ENCODE results near the gene TRAPPC3. TPM values are rescaled to one million over a fixed set of nuclear protein-coding genes. Genes with fewer than 3 reads are reported as not detected.

The TRAPPC3 gene
- total and polyA plus RNA-seq, 2 experiments from 2014 or later, result 45.6 to 55.9 TPM

- TF ChIP-seq REST (IDR thresholded peaks at IDR 0.05; ENCODE audit: unreplicated experiment), result no peak
- TF ChIP-seq JUNB (IDR thresholded peaks at IDR 0.05; ENCODE audit: unreplicated experiment), result no peak
- no peak for TF ChIP-seq POLR2AphosphoS5 (IDR thresholded peaks at IDR 0.05; ENCODE audit: low read depth)
- Histone ChIP-seq H3K27me3 (ENCODE audit: insufficient read depth) (peaks cover 20% of the 10 kb centered on the region), H3K79me2 (replicated peaks; ENCODE audit: insufficient read depth) (no peaks in the 10 kb centered on the region), H3K4me1 (ENCODE audit: insufficient read depth) (peaks cover 27% of the 10 kb centered on the region), H3K27ac (ENCODE audit: low read depth) (no peak overlapping the region), H3F3A (replicated peaks; ENCODE audit: low read depth) (0 out of 2 replicates have a peak, but pooled peaks cover 19% of the 10 kb centered on the region), H4K20me1 (replicated peaks; ENCODE audit: insufficient read depth) (peaks cover 8% of the 10 kb centered on the region), H3K9me2 (ENCODE audit: insufficient read depth) (no peaks in the 10 kb centered on the region), H2AFZ (no peak overlapping the region), H3K36me3 (ENCODE audit: insufficient read depth) (no peaks in the 10 kb centered on the region; the same call in 1 of the 2 replicates), H3K4me3 (peak overlapping the region; percentile 55), H3K4me2 (peak overlapping the region; percentile 93)
- H3K27me3 Mint-ChIP-seq (ENCODE audit: insufficient read depth, low read depth, poor library complexity), result peaks cover 10% of the 10 kb centered on the region
- peak overlapping the region; percentile 50; the same call in 1 of the 3 replicates for H3K4me3 Mint-ChIP-seq
- peaks cover 49% of the 10 kb centered on the region for H3K36me3 Mint-ChIP-seq (ENCODE audit: low read depth)
- no peak for ATAC-seq
- H3K9me3 Mint-ChIP-seq, result no peaks in the 10 kb centered on the region
- peak overlapping the region; percentile 27; the same call in 1 of the 2 replicates for H3K27ac Mint-ChIP-seq
- peaks cover 37% of the 10 kb centered on the region for H3K4me1 Mint-ChIP-seq
- DNase-seq (ENCODE audit: low spot score), result peak; percentile 58
Observed at GRCh38 chr1:36175137-36176095, 26.1 kb upstream of the TRAPPC3 start.

- Mint-ChIP-seq H3K36me3 (ENCODE audit: low read depth) (peaks cover 41% of the 10 kb centered on the region), H3K4me3 (no peak overlapping the region), H3K27ac (no peak overlapping the region), H3K27me3 (ENCODE audit: insufficient read depth, low read depth, poor library complexity) (peaks cover 10% of the 10 kb centered on the region), H3K4me1 (peaks cover 32% of the 10 kb centered on the region), H3K9me3 (no peaks in the 10 kb centered on the region)
- Histone ChIP-seq H3K4me1 (ENCODE audit: insufficient read depth) (peaks cover 27% of the 10 kb centered on the region), H3K4me2 (no peak overlapping the region), H2AFZ (no peak overlapping the region), H3K27me3 (ENCODE audit: insufficient read depth) (peaks cover 20% of the 10 kb centered on the region), H3K9me2 (ENCODE audit: insufficient read depth) (no peaks in the 10 kb centered on the region), H4K20me1 (replicated peaks; ENCODE audit: insufficient read depth) (peaks cover 8% of the 10 kb centered on the region), H3F3A (replicated peaks; ENCODE audit: low read depth) (0 out of 2 replicates have a peak, but pooled peaks cover 17% of the 10 kb centered on the region), H3K4me3 (no peak overlapping the region), H3K79me2 (replicated peaks; ENCODE audit: insufficient read depth) (no peaks in the 10 kb centered on the region), H3K27ac (ENCODE audit: low read depth) (no peak overlapping the region), H3K36me3 (ENCODE audit: insufficient read depth) (no peaks in the 10 kb centered on the region; the same call in 1 of the 2 replicates)
- DNase-seq (ENCODE audit: low spot score) (no peak), ATAC-seq (no peak)
- TF ChIP-seq CREB1 (CRISPR knock-in tag; IDR thresholded peaks at IDR 0.05; ENCODE audit: low read depth) (no peak), ZNF114 (CRISPR knock-in tag; IDR thresholded peaks at IDR 0.05) (no peak), STAT1 (IDR thresholded peaks at IDR 0.05; ENCODE audit: unreplicated experiment) (no peak), ZNF462 (CRISPR knock-in tag; IDR thresholded peaks at IDR 0.05) (no peak)
Observed at GRCh38 chr1:36174713-36175112, 25.4 kb upstream of the TRAPPC3 start.
